Eye (tissue), 1 donor: Measurements from ENCODE around the gene PTK6.
"Not testable (repeated sequence)": the region's sequence is repeated elsewhere in the genome, so short reads cannot be mapped to it uniquely, and the experiment has no call there.

ENCODE experiments used
- DNase-seq: peaks from one replicate; pipeline ENCODE4 v3.0.0-alpha.2; 2015

The PTK6 gene

DNA sequence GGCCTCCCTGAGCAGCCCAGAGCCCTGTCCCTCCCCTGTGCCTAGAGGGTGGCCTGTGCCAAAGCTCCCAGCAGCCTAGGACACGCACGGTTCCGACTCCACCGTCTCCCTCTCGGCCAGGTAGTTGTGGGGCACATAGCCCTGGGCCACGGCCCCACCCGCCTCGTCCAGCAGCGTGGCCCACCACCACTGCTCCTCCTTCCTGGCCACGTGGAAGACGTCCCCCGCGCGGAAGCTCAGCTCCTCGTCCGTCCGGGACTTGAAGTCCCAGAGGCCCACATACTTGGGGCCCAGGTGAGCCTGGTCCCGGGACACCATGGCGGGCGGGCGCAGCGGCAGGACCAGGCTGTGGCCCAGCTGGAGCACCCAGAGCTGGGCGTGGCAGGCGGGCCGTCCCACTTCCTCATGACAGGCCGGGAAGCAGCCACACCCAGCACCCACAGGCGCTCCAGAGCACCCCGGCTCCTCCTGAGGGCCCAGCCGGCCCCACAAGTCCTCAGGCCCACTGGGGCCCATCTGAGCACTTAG lies at the start of gene PTK6:
TSS of gene PTK6 (minus strand) at position 380 of the 528 bp plus-strand sequence. CDS start at position 318, 62 bp downstream.
- DNase-seq: no peak

DNA sequence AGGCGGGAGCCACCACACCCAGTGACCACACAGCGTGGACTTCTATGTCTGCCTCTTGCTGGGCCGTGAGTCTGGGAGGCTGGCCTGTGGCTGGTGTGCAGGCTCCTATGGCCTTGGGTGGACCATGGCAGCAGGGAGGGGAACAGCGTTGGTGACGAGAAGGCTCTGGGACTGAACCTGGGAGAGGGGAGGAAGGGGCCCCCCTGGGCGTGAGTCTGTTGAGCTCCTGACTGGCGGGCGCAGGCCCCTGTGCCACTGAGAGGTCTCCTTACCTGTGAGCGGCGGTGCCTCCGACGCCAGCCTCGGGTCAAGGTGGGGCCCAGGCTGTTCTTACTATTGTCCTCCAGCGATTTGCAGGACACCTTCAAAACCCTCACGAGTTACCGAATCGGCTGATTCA lies 49.6 kb upstream of the PTK6 start:
- no peak for DNase-seq

DNA sequence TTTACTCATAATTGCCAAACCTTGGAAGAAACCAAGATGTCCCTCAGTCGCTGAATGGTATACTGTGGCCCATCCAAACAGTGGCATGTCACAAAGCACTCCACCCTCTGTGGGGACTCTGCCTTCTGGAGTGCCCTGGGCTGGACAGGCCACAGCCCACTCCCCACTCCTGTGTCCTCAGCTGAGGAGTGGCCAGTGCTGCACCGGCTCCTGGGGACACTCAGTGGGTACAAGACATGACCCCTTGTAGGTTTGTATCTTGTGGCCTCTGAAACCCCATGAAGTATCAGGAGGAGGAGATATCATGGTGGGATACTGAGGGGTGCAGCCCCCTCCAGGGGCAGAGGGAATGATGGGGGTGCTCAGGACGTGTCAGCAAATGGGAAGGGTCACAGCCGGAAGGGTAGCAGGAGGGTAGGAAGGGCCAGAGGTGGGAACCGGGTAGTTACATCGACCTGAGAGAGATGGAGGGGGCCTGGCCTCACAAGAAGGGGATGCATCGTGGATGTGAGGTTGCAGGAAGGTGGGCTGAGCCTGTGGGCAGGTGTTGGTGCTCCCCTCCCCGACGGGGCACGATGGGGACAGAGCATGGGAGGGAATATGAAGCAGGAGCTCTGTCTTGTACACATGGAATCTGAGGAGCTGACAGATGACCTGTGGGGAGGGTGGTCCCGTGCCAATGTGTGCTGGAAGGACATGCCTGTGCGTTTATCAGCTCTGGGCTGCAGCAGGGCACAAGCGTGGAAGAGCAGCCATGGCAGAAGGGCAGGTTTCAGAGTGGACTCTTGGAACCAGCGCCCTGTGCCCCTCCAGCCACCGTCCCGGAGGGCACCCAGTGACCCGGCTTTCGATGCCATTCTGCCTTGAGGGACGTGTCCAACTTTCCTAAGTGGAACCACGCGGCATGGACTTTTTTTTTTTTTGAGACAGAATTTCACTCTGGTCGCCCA lies 48.7 kb upstream of the PTK6 start:
- DNase-seq: no peak

DNA sequence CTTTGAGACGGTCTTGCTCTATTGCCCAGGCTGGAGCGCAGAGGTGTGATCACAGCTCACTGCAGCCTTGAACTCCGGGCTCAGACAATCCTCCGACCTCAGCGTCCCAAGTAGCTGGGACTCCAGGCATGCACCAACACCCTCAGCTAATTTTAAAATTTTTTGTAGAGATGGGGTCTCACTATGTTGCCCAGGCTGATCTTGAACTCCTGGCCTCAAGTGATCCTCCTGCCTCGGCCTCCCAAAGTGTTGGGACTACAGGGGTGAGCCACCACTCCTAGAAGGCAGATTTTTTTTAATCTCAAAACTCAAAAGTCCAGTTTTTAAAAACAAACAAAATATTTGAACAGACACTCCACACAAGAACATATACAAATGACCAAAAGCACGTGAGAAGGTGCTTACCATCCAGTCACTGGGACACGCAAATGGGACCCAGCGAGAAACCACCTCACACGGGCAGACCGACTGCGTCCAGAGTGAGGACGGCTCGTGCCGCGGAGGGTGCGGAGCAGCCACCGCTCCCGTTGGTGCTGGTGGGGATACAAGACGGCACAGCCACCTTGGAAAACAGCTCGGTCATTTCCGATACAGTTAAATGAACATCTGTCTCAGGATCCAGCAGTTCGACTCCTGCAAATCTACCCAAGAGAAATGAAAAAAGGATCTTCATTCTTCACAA lies 45.3 kb upstream of the PTK6 start:
- no peak for DNase-seq

DNA sequence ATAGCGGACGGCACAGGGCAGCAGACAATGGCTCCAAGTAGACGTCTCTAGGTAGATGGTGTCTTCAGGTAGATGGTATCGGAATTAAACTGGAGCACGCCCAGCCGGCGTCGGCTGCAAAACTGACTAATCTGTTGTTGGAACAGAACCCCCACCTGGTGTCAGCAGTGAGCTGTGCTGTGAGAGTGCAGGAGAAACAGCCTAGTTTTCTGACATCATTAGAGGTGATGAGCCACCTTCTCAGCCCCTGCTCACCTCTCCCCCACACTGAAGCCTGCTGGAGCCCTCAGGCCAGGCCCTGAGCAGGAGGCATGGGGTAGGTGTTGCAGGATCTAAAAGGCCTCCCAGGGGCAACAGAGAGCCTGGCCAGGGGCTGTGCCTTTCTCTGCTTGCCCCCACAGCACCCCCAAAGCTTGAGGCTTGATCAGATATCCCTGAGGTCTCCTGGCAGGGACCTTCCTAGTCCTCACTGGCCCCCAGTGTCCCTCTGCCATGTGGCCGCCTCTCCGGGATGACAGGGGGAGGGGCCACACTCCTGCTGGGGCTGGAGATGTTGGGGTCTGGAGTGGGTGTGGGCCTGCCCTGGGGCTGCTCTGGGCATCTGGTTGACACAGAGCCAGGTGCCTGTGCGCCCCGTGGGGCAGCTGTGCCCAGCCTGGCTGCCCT lies 43.8 kb upstream of the PTK6 start:
- DNase-seq: peak; percentile 45

DNA sequence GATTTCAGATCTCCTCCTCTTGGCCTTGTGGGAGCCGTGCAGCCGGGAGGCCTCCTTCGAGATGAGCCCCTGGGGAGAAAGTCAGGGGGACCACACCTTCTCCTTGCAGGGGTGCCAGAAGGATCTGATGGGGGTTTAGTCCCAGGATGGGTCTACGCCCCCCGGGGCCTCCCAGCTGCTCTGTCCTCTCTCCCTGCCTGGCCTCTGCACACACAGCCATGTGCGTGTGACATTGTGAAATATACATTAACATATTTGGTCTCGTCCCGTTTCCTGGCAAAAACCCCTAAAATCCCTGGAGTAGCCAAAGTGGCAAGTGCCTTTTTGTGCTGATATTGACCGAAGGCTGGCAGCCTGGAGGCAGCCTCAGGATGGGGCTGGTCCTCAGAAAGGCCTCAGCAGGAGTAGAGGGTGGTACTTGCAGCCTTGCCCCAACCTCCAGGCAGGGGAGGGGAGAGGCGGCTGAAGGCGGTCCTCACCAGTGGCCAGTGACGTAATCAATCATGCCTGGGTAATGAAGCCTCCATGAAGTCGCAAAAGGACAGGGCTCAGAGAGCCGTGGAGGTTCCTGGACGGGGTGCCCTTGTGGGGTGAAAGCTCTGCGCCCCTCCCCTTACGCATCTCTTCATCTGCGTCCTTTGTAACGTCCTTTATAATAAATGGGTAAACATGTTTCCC lies 42.0 kb upstream of the PTK6 start:
- DNase-seq: no peak

DNA sequence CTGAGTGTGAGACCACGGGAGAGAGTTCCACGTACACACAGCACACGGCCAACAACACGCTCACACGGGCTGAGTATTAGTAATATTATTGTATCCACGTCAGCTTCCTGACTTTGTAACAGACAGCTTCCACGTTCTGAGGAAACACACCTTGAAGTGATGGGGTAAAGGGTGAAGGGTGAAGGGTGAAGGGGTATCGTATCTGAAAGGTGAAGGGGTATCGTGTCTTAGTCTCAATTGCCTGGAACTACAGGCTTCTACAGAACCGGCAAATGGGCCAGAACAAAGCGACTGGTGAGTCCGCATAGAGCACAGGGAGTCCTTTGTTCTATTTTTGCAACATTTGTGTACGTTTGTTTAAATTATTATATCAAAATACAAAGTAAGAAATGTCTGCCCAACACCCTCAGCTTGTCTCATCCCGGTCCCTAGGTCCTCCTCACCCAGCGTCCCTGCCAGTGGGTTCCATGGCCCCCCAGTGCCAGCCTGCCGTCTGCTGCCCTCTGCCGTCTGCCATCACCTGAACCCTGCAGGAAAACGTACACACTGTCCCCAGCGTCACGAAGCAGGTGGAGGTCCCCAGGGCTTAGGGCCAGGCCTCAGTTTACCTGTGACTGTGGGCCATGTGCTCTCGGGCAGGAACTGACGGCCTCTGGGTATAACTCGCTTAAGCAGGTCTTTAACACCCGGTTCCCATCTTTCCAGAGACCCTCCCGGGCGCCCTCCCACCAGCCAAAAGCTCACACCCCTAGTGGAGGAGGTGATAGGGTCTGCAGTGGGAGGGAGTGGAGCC lies 41.2 kb upstream of the PTK6 start:
- no peak for DNase-seq

DNA sequence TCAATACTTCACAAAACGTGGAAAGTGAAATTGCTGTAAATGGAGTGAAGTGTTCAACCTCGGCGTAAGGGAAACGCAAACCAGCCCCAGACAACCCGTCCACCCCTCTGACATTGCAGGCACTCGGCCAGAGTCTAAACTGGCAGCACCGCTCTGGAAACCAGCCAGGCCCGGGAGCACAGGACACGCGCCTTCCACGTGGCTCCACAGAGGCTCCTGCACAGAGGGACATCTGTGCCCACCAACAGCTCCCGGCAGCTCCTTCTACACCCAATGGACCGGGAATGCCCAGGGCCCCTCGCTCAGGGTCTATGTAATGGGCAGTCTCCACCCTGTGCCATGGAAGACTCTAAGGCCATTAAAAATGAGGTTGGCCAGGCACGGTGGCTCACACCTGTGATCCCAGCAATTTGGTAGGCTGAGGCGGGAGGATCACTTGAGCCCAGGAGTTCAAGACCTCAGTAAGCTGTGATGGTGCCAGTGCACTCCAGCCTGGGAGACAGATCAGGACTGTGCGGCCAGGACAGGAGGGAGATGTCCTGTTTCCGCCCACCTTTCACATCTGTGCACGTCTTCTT lies 40.2 kb upstream of the PTK6 start:
- no peak for DNase-seq

DNA sequence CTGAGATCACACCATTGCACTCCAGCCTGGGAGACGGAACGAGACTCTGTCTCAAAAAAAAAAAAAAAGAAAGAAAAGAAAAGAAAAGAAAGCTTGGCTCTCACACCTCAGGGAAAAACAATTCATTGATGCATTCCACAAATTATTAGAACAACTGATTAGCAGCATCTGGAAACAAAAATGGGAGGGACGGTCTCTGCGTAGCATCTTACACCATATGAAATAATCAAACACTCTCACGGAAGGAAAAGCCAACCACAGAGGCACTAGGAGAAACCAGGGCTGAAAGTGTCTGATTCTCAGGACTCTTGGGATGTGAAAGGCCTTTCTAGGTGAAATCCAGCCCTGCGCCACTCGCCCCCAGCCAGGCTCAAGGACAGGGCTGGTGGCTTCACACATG lies 39.1 kb upstream of the PTK6 start:
- DNase-seq: no peak

DNA sequence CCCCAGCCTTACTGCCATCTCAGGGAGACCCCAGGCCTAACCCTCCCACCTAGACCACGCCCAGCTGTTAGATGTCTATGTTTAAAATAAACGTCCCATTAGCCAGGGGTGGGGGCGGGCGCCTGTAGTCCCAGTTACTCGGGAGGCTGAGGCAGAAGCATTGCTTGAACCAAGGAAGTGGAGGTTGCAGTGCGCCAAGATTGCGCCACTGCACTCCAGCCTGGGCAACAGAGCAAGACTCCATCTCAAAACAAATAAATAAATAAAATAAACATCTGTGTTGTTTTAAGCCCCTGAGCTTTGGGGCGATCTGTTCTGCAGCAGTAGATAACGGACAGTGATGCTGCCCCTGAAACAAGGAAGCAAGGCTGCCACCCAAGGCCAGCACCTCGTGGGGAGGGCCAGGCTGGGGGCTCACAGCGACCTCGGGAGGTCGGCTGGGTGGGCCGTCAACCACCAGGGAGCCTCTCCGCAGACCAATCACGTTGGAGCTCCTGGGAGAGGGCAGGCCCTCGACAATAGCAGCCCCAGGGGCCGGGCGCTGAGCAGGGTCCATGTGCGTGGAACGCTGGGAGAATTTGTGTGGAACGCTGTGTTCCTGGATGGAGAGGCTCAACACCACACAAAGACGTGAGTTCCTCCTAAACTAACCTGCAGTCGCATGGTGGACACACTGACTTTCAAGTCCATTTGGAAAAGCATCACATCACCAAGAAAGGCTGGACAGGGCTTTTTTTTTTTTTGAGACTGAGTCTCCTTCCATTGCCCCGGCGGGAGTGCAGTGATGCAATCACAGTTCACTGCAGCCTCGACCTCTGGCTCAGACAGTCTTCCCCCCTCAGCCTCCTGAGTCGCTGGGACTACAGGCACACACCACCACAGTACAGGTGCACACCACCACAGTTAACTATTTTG lies 37.9 kb upstream of the PTK6 start:
- no peak for DNase-seq

DNA sequence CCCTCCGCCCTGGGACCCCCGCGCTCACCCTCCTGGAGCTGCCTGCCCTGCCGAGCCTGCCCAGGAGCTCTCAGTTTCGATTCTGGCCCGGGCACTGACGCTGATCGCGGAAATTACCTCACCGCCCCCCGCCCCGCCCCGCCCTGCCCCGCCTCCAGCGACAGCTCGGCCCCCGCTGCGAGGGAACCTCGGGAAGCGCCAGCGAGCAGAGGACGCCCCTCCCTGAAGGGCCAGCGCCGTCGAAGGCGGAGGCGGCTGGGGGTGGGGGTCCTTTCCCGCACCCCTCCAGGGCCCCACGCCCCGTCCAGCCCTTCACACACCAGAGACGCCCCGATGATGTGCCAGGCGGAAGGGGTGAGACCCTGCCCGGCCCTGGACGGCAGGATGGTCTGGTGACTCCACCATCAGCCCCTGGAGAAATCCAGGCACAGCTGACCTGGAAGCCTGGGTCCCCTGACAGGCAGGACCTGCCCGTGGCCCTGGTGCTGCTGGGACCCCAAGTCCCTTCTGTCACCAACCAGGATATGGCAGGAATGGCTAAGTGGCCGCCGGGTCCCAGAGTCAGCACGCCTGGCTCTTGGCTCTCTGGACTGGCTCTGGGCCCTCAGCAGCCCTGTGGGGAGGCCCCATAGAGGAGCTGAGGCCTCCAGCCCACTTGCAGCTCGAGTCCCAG lies 37.1 kb upstream of the PTK6 start, which contains the start of gene HELZ2:
TSS of gene HELZ2 (minus strand) at position 84 of the 673 bp plus-strand sequence. CDS start 1,854 bp downstream, outside the sequence.
- DNase-seq: peak; percentile 67

DNA sequence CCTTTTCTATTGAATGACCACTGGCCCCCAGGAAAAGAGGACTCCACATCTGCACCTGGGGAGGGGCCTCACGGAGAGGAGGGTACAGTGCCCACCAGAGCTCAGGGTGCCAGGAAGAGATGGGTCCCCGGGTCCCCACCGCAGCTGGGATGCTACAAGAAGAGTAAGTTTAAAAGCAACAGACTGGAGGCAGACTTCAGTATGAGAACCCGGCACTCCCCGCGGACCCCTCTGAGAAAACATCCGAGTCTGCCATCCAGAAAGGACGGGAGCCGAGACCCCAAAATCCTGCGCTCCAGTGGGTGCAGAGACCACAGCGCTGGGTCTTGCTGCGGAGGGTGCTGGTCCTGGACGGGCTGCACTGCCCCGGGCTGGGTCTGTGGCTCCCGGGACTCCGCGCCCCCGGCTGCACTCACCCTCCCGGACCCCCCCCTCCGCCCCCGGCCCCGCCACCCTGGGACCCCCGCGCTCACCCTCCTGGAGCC lies 36.5 kb upstream of the PTK6 start:
- peak; percentile 41 for DNase-seq

DNA sequence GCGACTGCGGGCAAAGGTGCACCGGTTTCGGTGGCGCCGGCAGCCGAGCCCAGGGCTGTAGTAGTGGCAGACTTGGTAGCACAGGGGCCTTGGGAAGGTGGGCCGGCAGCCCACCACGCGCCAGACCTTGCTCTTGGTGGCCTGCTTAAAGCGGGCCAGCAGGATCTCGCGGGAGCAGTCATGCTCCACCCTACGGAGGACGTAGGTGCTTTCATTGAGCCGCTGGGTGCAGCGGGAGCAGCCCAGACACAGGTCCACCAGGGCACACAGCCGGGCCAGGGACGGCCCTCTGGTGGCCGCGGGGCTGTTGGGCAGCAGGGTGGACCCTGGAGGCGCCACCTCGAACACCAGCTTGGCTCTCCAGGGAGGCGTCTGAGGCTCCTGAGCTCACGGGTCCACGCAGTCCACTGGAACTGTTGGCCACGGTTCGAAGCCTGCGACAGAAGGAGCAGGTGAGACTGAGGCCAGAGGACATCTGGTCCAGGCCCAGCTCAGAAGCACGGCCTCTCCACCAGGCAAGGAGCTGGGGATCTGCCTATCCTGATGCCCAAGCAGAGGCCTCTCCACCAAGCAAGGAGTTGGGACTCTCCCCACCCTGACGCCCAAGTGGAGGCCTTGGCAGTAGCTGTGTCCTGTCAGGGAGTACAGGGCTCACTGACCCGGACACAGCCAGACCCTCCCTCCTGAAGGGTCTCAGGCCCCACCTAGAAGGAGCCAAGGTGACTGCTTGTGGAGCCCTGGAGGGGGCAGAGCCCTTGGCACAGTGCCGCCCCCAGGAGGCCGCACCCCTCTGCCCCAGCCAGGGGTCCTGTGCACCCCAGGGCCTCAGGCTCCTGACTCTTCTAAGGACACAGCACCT lies 35.8 kb upstream of the PTK6 start:
- DNase-seq: no peak

DNA sequence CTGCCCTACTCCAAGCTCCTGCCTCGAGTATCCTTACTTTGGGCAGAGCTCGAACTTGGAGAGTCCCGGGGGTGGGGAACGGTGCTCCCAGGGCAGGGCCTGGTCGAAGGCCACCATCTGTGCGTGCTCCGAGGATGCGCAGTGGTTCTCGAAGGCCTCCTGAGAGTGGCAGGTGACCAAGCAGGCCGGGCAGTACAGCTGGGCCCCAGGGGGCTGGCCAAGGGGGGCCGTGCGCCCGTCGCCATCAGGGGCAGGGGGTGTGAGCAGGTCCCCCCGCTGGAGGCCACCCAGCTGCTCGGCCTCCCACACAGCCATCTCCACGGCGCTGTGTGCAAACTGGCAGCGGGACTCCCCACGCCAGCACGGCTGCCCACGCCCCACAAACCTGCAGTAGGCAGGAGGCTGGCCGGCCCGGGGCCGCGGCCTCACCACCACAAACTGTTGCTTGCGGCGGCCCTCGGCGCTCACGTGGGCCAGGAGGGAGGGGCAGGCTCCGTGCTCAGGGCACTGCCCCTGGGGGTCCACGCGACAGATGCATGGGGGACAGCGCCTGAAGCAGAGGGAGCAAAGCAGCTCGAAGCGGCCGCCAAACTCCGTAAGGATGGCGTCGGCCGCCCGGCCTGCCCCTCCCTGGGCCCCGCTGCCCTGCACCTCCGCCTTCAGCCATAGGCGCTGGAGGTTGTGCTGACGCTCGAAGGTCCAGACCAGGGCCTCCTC lies 35.1 kb upstream of the PTK6 start:
- DNase-seq: no peak

DNA sequence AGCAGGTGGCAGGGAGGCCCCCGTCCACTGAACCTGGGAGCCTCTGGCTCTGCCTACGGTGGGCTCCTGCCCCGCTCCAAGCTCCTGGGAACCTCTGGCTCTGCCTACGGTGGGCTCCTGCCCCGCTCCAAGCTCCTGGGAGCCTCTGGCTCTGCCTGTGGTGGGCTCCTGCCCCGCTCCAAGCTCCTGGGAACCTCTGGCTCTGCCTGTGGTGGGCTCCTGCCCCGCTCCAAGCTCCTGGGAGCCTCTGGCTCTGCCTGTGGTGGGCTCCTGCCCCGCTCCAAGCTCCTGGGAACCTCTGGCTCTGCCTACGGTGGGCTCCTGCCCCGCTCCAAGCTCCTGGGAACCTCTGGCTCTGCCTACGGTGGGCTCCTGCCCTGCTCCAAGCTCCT lies 33.9 kb upstream of the PTK6 start:
- not testable (repeated sequence) for DNase-seq

DNA sequence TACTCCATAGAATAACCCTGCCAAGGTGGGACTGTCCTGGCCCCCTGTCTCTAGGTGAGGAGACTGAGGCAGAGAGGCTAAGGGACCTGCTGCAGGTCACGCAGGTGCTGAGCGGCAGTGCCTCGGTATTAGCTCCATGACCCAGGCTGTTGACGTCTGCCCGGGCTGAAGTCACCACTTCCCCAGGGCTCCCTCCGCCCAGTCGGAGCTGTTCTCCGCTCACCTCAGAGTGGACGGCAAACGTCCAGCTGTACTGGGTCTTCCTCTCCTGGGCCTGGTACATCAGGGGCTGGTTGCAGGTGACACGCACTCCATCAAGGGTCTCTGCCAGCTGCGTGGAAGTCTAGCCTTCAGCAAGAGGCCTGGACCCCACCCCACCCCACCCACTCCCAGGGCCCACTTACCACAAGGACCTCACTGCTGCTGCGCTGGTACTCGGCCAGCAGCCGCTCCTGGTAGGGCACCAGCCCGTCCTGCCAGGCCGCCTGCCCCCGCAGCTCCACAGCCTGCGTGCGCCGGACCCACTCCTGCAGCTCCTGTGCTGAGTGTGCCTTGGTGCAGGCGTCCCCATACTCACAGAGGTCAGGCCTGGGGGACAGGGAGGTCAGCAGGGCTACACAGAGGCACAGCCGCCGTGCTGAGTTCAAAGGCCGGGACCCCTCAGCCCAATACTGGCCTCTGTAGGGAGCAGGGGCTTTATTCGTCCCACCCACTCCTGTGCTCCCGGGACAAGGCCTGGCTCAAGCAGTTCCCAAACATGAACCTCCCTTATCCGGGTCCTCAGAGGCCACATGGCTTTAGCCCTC lies 33.3 kb upstream of the PTK6 start:
- no peak for DNase-seq
